ENCODE measurements around the gene KCND2.

The KCND2 gene

GRCh38 chr7:120464104-120464503 lies 191.1 kb downstream of the KCND2 start:
- no peaks in the 10 kb centered on the region for H3K36me3 ChIP-seq (ENCODE audit: insufficient read depth, low read depth, low read length)
- no peaks in the 10 kb centered on the region for H3K9me3 ChIP-seq (ENCODE audit: insufficient read depth, low read depth, low read length)
- peaks cover 16% of the 10 kb centered on the region; the same call in 1 of the 2 replicates for H3K4me1 ChIP-seq (ENCODE audit: insufficient read depth, low read length)
- H3K9ac ChIP-seq (ENCODE audit: low read depth, low read length): no peak overlapping the region
- H3K27me3 ChIP-seq (ENCODE audit: insufficient read depth, low read length): no peaks in the 10 kb centered on the region
- H3K4me3 ChIP-seq (ENCODE audit: low read length): no peak overlapping the region
- no peak overlapping the region for H3K27ac ChIP-seq (ENCODE audit: low read length)

- H3K4me3 ChIP-seq (ENCODE audit: low read length): no peak overlapping the region
- H3K9ac ChIP-seq (ENCODE audit: low read depth, low read length): no peak overlapping the region
- no peaks in the 10 kb centered on the region for H3K4me1 ChIP-seq (ENCODE audit: insufficient read depth, low read length)
- H3K27me3 ChIP-seq (ENCODE audit: insufficient read depth, low read length): no peaks in the 10 kb centered on the region
- H3K36me3 ChIP-seq (ENCODE audit: insufficient read depth, low read depth, low read length): no peaks in the 10 kb centered on the region
- H3K9me3 ChIP-seq (ENCODE audit: insufficient read depth, low read depth, low read length): no peaks in the 10 kb centered on the region
- no peak overlapping the region for H3K27ac ChIP-seq (ENCODE audit: low read length)
Observed at GRCh38 chr7:120467676-120468075, 194.7 kb downstream of the KCND2 start.

- no peaks in the 10 kb centered on the region for H3K36me3 ChIP-seq (ENCODE audit: insufficient read depth, low read depth, low read length)
- no peak overlapping the region for H3K27ac ChIP-seq (ENCODE audit: low read length)
- H3K4me1 ChIP-seq (ENCODE audit: insufficient read depth, low read length): no peaks in the 10 kb centered on the region
- no peak overlapping the region for H3K4me3 ChIP-seq (ENCODE audit: low read length)
- H3K27me3 ChIP-seq (ENCODE audit: insufficient read depth, low read length): no peaks in the 10 kb centered on the region
- H3K9ac ChIP-seq (ENCODE audit: low read depth, low read length): no peak overlapping the region
- H3K9me3 ChIP-seq (ENCODE audit: insufficient read depth, low read depth, low read length): no peaks in the 10 kb centered on the region
Observed at GRCh38 chr7:120468611-120469010, 195.6 kb downstream of the KCND2 start.

DNA sequence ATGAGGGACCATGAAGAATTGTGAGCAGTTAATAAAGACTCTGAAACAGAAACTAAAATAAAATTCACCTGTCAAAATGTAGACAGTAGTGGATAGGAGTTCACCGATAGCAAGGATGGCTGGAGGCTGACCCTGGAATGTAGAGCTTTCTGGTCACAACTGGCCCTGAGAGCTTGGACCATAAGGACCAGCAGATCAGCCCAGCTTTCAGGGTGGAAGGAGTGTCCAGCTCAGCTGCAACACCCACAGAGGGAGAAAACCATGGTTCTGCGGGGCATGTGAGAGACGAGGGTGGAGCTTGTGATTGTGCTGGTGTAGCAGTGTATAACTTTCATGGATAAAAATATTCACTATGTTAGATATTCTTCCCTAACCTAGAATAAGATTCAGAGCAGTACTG lies 199.9 kb downstream of the KCND2 start:
- Histone ChIP-seq H3K27ac (ENCODE audit: low read length) (no peak overlapping the region), H3K4me3 (ENCODE audit: low read length) (no peak overlapping the region), H3K27me3 (ENCODE audit: insufficient read depth, low read length) (no peaks in the 10 kb centered on the region), H3K9ac (ENCODE audit: low read depth, low read length) (no peak overlapping the region), H3K9me3 (ENCODE audit: insufficient read depth, low read depth, low read length) (no peaks in the 10 kb centered on the region), H3K4me1 (ENCODE audit: insufficient read depth, low read length) (peaks cover 5% of the 10 kb centered on the region; the same call in 1 of the 2 replicates), H3K36me3 (ENCODE audit: insufficient read depth, low read depth, low read length) (no peaks in the 10 kb centered on the region)

DNA sequence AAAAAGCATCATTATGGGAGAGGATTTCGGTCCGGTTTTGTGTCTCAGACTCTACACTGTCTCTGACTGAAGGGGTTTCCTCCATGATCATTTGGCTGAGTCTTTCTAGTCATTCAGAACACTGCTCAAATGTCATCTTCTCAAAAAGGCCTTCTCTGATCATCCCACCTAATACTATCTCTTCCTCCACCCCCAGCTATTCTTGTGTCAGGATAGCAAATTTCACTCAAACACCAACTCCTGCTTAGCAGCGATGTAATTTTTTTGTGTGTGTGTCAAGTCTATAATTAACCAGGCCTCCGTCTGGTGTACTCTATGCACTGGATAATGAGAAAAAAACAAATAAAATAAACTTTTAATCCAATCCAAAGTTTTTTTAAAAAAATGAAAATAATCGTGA lies 200.4 kb downstream of the KCND2 start:
- no peaks in the 10 kb centered on the region for H3K9me3 ChIP-seq (ENCODE audit: insufficient read depth, low read depth, low read length)
- H3K27me3 ChIP-seq (ENCODE audit: insufficient read depth, low read length): no peaks in the 10 kb centered on the region
- H3K4me1 ChIP-seq (ENCODE audit: insufficient read depth, low read length): peaks cover 5% of the 10 kb centered on the region; the same call in 1 of the 2 replicates
- no peaks in the 10 kb centered on the region for H3K36me3 ChIP-seq (ENCODE audit: insufficient read depth, low read depth, low read length)
- H3K27ac ChIP-seq (ENCODE audit: low read length): no peak overlapping the region
- H3K9ac ChIP-seq (ENCODE audit: low read depth, low read length): no peak overlapping the region
- no peak overlapping the region for H3K4me3 ChIP-seq (ENCODE audit: low read length)

DNA sequence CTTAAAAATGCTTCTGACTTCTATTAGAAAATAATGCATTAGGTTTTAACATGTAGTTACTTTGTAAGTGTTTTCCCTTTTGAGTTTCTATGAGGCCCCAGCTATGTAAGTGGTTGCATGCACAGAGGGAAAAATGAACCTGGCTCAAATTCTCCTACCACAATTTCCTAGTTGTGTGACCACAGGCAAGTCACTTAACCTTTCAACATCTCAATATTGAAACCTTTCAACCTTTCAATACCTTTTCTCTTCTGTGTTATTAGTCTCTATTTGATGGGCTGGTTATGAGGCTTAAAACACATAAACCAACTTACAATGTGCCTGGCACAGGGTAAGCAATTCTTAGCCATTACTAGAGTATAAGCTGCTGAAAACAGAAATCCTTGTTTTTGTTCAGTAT lies 203.0 kb downstream of the KCND2 start:
- Histone ChIP-seq H3K9ac (ENCODE audit: low read depth, low read length) (no peak overlapping the region; the same call in 1 of the 2 replicates), H3K27ac (ENCODE audit: low read length) (no peak overlapping the region), H3K4me3 (ENCODE audit: low read length) (no peak overlapping the region)

DNA sequence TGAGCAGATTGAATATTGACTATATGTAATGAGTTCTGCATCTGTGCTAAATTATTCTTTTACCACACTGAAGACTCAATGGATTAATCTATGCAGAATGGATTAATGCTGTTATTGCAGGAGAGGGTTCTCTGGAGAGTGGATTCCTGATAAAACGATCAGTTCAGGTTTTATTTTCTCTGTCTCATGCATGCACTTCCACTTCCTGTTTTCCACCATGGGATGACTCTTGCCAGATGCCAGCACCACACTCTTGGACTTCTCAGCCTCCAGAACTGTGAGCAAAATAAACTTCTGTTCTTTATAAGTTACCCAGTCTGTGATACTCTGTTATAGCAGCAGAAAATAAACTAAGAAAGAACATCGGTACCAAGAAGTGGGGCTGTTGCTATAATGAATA lies 207.5 kb downstream of the KCND2 start:
- Histone ChIP-seq H3K36me3 (ENCODE audit: insufficient read depth, low read depth, low read length) (no peaks in the 10 kb centered on the region), H3K4me1 (ENCODE audit: insufficient read depth, low read length) (peaks cover 10% of the 10 kb centered on the region; the same call in 1 of the 2 replicates), H3K27ac (ENCODE audit: low read length) (no peak overlapping the region), H3K4me3 (ENCODE audit: low read length) (no peak overlapping the region), H3K27me3 (ENCODE audit: insufficient read depth, low read length) (no peaks in the 10 kb centered on the region), H3K9me3 (ENCODE audit: insufficient read depth, low read depth, low read length) (no peaks in the 10 kb centered on the region), H3K9ac (ENCODE audit: low read depth, low read length) (no peak overlapping the region)

More for the DNA sequence above, 203.0 kb downstream of the KCND2 start:
- peaks cover 10% of the 10 kb centered on the region; the same call in 1 of the 2 replicates for H3K4me1 ChIP-seq (ENCODE audit: insufficient read depth, low read length)
- no peaks in the 10 kb centered on the region for H3K36me3 ChIP-seq (ENCODE audit: insufficient read depth, low read depth, low read length)
- H3K27me3 ChIP-seq (ENCODE audit: insufficient read depth, low read length): no peaks in the 10 kb centered on the region
- no peaks in the 10 kb centered on the region for H3K9me3 ChIP-seq (ENCODE audit: insufficient read depth, low read depth, low read length)

GRCh38 chr7:120480930-120481329 lies 208.0 kb downstream of the KCND2 start:
- Histone ChIP-seq H3K36me3 (ENCODE audit: insufficient read depth, low read depth, low read length) (no peaks in the 10 kb centered on the region), H3K9me3 (ENCODE audit: insufficient read depth, low read depth, low read length) (no peaks in the 10 kb centered on the region), H3K27ac (ENCODE audit: low read length) (no peak overlapping the region), H3K4me3 (ENCODE audit: low read length) (no peak overlapping the region), H3K27me3 (ENCODE audit: insufficient read depth, low read length) (no peaks in the 10 kb centered on the region), H3K4me1 (ENCODE audit: insufficient read depth, low read length) (peaks cover 12% of the 10 kb centered on the region; the same call in 1 of the 2 replicates), H3K9ac (ENCODE audit: low read depth, low read length) (no peak overlapping the region)

DNA sequence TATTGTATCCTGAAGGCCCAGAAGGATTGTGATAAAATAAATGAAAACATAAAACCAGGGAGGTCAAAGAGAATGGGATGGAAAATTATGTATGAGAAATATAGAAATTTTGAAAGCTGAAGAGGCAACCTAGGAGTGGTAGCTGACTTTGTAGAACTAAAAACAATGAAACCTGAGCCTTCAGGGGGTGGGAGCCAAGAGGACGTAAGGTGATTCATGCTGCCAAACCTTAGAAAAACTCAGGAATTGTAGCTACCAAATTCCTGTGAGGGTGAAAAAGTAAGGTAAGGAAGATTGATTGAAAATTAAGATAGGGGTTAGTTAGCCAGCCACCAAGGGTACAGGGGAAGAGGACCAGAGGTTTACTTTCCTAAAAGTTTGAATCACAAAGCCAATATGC lies 213.2 kb downstream of the KCND2 start:
- no peak overlapping the region for H3K27ac ChIP-seq (ENCODE audit: low read length)

DNA sequence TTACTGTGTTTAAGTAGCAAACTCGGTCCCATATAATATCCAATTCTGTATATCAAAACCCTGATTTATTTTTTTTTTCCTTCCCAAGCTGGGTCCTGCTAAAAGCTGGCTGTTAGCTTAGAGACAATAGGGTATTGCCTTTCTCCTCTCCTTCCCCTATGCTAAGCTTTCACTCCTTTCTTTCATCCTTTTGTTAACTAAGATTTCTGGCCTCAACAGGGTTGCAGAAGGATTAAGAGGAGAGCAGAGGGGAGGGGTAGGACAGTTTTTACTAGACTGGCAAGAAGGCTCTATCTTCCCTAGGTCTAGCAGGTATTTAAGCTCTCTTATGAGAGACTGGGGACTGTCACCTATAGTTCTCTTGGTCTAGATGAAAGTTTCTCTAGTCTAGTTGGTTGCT lies 229.2 kb downstream of the KCND2 start:
- H3K9ac ChIP-seq (ENCODE audit: low read depth, low read length): no peak overlapping the region
- H3K4me1 ChIP-seq (ENCODE audit: insufficient read depth, low read length): peaks cover 11% of the 10 kb centered on the region; the same call in 1 of the 2 replicates
- no peaks in the 10 kb centered on the region for H3K36me3 ChIP-seq (ENCODE audit: insufficient read depth, low read depth, low read length)

More for the DNA sequence above, 213.2 kb downstream of the KCND2 start:
- peaks cover 15% of the 10 kb centered on the region; the same call in 1 of the 2 replicates for H3K4me1 ChIP-seq (ENCODE audit: insufficient read depth, low read length)
- no peaks in the 10 kb centered on the region for H3K9me3 ChIP-seq (ENCODE audit: insufficient read depth, low read depth, low read length)
- peak overlapping the region; percentile 48; the same call in 1 of the 2 replicates for H3K9ac ChIP-seq (ENCODE audit: low read depth, low read length)
- H3K4me3 ChIP-seq (ENCODE audit: low read length): peak overlapping the region; percentile 32; the same call in 1 of the 2 replicates
- H3K36me3 ChIP-seq (ENCODE audit: insufficient read depth, low read depth, low read length): no peaks in the 10 kb centered on the region
- H3K27me3 ChIP-seq (ENCODE audit: insufficient read depth, low read length): no peaks in the 10 kb centered on the region

GRCh38 chr7:120502825-120503224 lies 229.8 kb downstream of the KCND2 start:
- no peaks in the 10 kb centered on the region for H3K9me3 ChIP-seq (ENCODE audit: insufficient read depth, low read depth, low read length)
- H3K4me3 ChIP-seq (ENCODE audit: low read length): no peak overlapping the region
- H3K9ac ChIP-seq (ENCODE audit: low read depth, low read length): no peak overlapping the region
- no peaks in the 10 kb centered on the region for H3K36me3 ChIP-seq (ENCODE audit: insufficient read depth, low read depth, low read length)
- no peak overlapping the region for H3K27ac ChIP-seq (ENCODE audit: low read length)
- H3K27me3 ChIP-seq (ENCODE audit: insufficient read depth, low read length): no peaks in the 10 kb centered on the region
- H3K4me1 ChIP-seq (ENCODE audit: insufficient read depth, low read length): peaks cover 11% of the 10 kb centered on the region; the same call in 1 of the 2 replicates

More for the DNA sequence above, 229.2 kb downstream of the KCND2 start:
- Histone ChIP-seq H3K4me3 (ENCODE audit: low read length) (0 out of 2 replicates have a peak overlapping the region, but pooled peaks have one; percentile 6), H3K9me3 (ENCODE audit: insufficient read depth, low read depth, low read length) (no peaks in the 10 kb centered on the region), H3K27me3 (ENCODE audit: insufficient read depth, low read length) (no peaks in the 10 kb centered on the region), H3K27ac (ENCODE audit: low read length) (no peak overlapping the region)

- no peak overlapping the region for H3K9ac ChIP-seq (ENCODE audit: low read depth, low read length)
- H3K27me3 ChIP-seq (ENCODE audit: insufficient read depth, low read length): no peaks in the 10 kb centered on the region
- no peak overlapping the region for H3K27ac ChIP-seq (ENCODE audit: low read length)
- H3K36me3 ChIP-seq (ENCODE audit: insufficient read depth, low read depth, low read length): no peaks in the 10 kb centered on the region
- H3K4me1 ChIP-seq (ENCODE audit: insufficient read depth, low read length): peaks cover 11% of the 10 kb centered on the region; the same call in 1 of the 2 replicates
- no peaks in the 10 kb centered on the region for H3K9me3 ChIP-seq (ENCODE audit: insufficient read depth, low read depth, low read length)
- no peak overlapping the region for H3K4me3 ChIP-seq (ENCODE audit: low read length)
Observed at GRCh38 chr7:120504386-120504785, 231.4 kb downstream of the KCND2 start.
